ENCODE data around the gene XBP1.

GRCh38 chr22:28815111-28815510, 14.7 kb upstream of the XBP1 start:
- TF ChIP-seq REST (IDR thresholded peaks at IDR 0.05; ENCODE audit: low read depth, low read length): no peak
- no peak for TF ChIP-seq CTCF (IDR thresholded peaks at IDR 0.05)
- TF ChIP-seq RFX5 (IDR thresholded peaks at IDR 0.05; ENCODE audit: low read length): no peak
- TF ChIP-seq YY1 (IDR thresholded peaks at IDR 0.05; ENCODE audit: low read depth): no peak
- TF ChIP-seq USF2 (IDR thresholded peaks at IDR 0.05; ENCODE audit: borderline replicate concordance, low read depth, low read length): no peak
- TF ChIP-seq FOSL2 (IDR thresholded peaks at IDR 0.05; ENCODE audit: borderline replicate concordance, low read depth): no peak
- TF ChIP-seq POLR2AphosphoS5 (IDR thresholded peaks at IDR 0.05; ENCODE audit: low read depth, low read length): no peak
- no peak for TF ChIP-seq EP300 (IDR thresholded peaks at IDR 0.05; ENCODE audit: borderline replicate concordance in 1 of 2, low read depth in 1 of 2, low read length in 1 of 2)
- no peak for TF ChIP-seq USF1 (IDR thresholded peaks at IDR 0.05; ENCODE audit: borderline replicate concordance, low read depth)
- no peak for TF ChIP-seq GABPA (IDR thresholded peaks at IDR 0.05; ENCODE audit: low read depth)
- TF ChIP-seq NFIC (IDR thresholded peaks at IDR 0.05; ENCODE audit: borderline replicate concordance): no peak
